ENCODE results near the gene LRP2.

LRP2 gene

GRCh38 chr2:169105476-169105875 lies 256.9 kb downstream of the LRP2 start:
- H2AFZ ChIP-seq (ENCODE audit: low read depth), result no peak overlapping the region
- no peak overlapping the region for H3K4me2 ChIP-seq
- H3K4me3 ChIP-seq (IDR thresholded peaks at IDR 0.05; ENCODE audit: insufficient read depth, low read depth, low read length), result no peak overlapping the region
- peaks cover 18% of the 10 kb centered on the region for H3K4me1 ChIP-seq (ENCODE audit: low read depth, poor library complexity, severe bottlenecking)
- no peaks in the 10 kb centered on the region for H3K79me2 ChIP-seq (ENCODE audit: insufficient read depth, low read depth)
- H3K27ac ChIP-seq, result no peak overlapping the region
- no peaks in the 10 kb centered on the region for H3K36me3 ChIP-seq (ENCODE audit: insufficient read depth)
- H4K20me1 ChIP-seq (ENCODE audit: insufficient read depth), result no peaks in the 10 kb centered on the region
- H3K27me3 ChIP-seq (ENCODE audit: insufficient read depth, low read depth), result no peaks in the 10 kb centered on the region
- no peak for TF ChIP-seq CTCF (conservative IDR thresholded peaks at IDR 0.05; ENCODE audit: low read depth, low read length)
- no peak overlapping the region for H3K9ac ChIP-seq

DNA sequence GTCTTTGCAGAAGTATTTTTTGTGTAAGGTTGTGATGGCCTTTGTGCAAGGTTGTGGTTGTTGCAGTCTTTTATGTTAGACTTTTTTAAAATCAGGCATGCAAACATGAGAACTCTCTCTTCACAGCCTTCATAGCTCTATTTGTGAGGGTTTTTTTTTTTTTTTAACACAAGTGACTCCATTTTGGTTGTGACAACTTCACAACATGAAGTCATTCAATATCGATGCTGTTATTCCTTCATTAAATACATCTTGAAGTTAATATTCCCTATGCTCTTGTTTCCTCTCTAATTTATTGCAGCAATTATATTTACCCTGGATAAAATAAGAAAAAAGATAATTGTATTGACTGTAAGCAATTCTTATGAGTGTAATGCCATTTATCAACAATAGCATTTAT lies 257.5 kb downstream of the LRP2 start:
- TF ChIP-seq CTCF (conservative IDR thresholded peaks at IDR 0.05; ENCODE audit: low read depth, low read length), result no peak
- Histone ChIP-seq H3K4me1 (ENCODE audit: low read depth, poor library complexity, severe bottlenecking) (peaks cover 18% of the 10 kb centered on the region), H3K4me3 (IDR thresholded peaks at IDR 0.05; ENCODE audit: insufficient read depth, low read depth, low read length) (no peak overlapping the region), H3K4me2 (no peak overlapping the region), H3K36me3 (ENCODE audit: insufficient read depth) (no peaks in the 10 kb centered on the region), H3K27ac (no peak overlapping the region), H3K27me3 (ENCODE audit: insufficient read depth, low read depth) (no peaks in the 10 kb centered on the region), H3K9ac (no peak overlapping the region), H4K20me1 (ENCODE audit: insufficient read depth) (no peaks in the 10 kb centered on the region), H3K79me2 (ENCODE audit: insufficient read depth, low read depth) (no peaks in the 10 kb centered on the region), H2AFZ (ENCODE audit: low read depth) (no peak overlapping the region)

- H2AFZ ChIP-seq (ENCODE audit: low read depth), result no peak overlapping the region
- no peaks in the 10 kb centered on the region for H3K36me3 ChIP-seq (ENCODE audit: insufficient read depth)
- H4K20me1 ChIP-seq (ENCODE audit: insufficient read depth), result no peaks in the 10 kb centered on the region
- H3K27ac ChIP-seq, result no peak overlapping the region
- H3K27me3 ChIP-seq (ENCODE audit: insufficient read depth, low read depth), result no peaks in the 10 kb centered on the region
- H3K4me3 ChIP-seq (IDR thresholded peaks at IDR 0.05; ENCODE audit: insufficient read depth, low read depth, low read length), result no peak overlapping the region
- no peak overlapping the region for H3K9ac ChIP-seq
- H3K4me2 ChIP-seq, result no peak overlapping the region
- H3K4me1 ChIP-seq (ENCODE audit: low read depth, poor library complexity, severe bottlenecking), result no peaks in the 10 kb centered on the region
- TF ChIP-seq CTCF (conservative IDR thresholded peaks at IDR 0.05; ENCODE audit: low read depth, low read length), result no peak
- no peaks in the 10 kb centered on the region for H3K79me2 ChIP-seq (ENCODE audit: insufficient read depth, low read depth)
Observed at GRCh38 chr2:169095621-169096105, 266.7 kb downstream of the LRP2 start.

DNA sequence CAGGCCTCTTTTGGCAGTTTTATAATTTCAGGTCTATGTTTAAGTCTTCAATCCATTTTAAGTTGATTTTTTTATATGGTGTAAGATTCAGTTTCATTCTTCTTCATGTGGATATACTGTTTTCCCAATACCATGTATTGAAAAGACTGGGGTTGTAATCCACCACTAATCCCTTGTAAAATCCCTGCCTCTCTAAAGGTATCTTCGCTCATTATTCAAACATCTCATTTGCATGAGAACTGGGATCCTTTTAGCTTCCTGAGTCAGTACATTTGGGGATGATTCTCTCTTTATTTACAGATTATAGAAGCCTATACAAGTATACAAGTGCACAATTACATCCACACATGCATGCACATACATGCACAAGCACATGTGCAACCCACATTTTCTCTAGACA lies 267.7 kb downstream of the LRP2 start:
- Histone ChIP-seq H3K27ac (no peak overlapping the region), H3K4me1 (ENCODE audit: low read depth, poor library complexity, severe bottlenecking) (no peaks in the 10 kb centered on the region), H4K20me1 (ENCODE audit: insufficient read depth) (no peaks in the 10 kb centered on the region), H3K4me2 (no peak overlapping the region), H3K4me3 (IDR thresholded peaks at IDR 0.05; ENCODE audit: insufficient read depth, low read depth, low read length) (no peak overlapping the region), H3K36me3 (ENCODE audit: insufficient read depth) (no peaks in the 10 kb centered on the region), H3K9ac (no peak overlapping the region), H2AFZ (ENCODE audit: low read depth) (no peak overlapping the region), H3K79me2 (ENCODE audit: insufficient read depth, low read depth) (no peaks in the 10 kb centered on the region), H3K27me3 (ENCODE audit: insufficient read depth, low read depth) (no peaks in the 10 kb centered on the region)
- TF ChIP-seq CTCF (conservative IDR thresholded peaks at IDR 0.05; ENCODE audit: low read depth, low read length), result no peak
